Spinal cord (tissue), 10 donors: Measurements from ENCODE around the gene SLFNL1. TPM values are rescaled to one million over a fixed set of nuclear protein-coding genes. Genes with fewer than 3 reads are reported as not detected.

Experiments
- DNase-seq, 6 donors: peaks; one replicate each; pipeline versions ENCODE4 v3.0.0 to v3.0.0-alpha.2; 2013 to 2015; ENCODE audit warnings: low spot score in 6 of 6, low read depth in 4 of 6
- H3K27ac ChIP-seq: one replicate; pipeline ENCODE4 v1.5.1; 2013; ENCODE audit warnings: low read depth, low read length, control low read depth
- H3K27me3 ChIP-seq: one replicate; pipeline ENCODE4 v1.6.1; 2013; ENCODE audit warnings: low read length; ENCODE audit not compliant: control insufficient read depth, insufficient read depth
- H3K36me3 ChIP-seq: one replicate; pipeline ENCODE4 v1.6.1; 2013; ENCODE audit warnings: low read length; ENCODE audit not compliant: control insufficient read depth, insufficient read depth
- H3K4me1 ChIP-seq: one replicate; pipeline ENCODE4 v1.6.1; 2013; ENCODE audit warnings: low read length; ENCODE audit not compliant: control insufficient read depth, insufficient read depth
- H3K4me3 ChIP-seq: one replicate; pipeline ENCODE4 v1.5.1; 2013; ENCODE audit warnings: low read depth, low read length, control low read depth
- H3K9me3 ChIP-seq: one replicate; pipeline ENCODE4 v1.6.1; 2013; ENCODE audit warnings: low read length; ENCODE audit not compliant: control insufficient read depth, insufficient read depth
- WGBS: methylation state at CpG from one replicate; pipeline ENCODE4 v1.1.5; 2013; ENCODE audit warnings: missing lambda C conversion rate; ENCODE audit not compliant: insufficient coverage; 5-methylcytosine and 5-hydroxymethylcytosine counted together
- long read RNA-seq, 4 donors: transcript quantifications; one replicate each; lab custom pipeline, GENCODE V29; 2026
- polyA plus RNA-seq, 2 donors: library from polyadenylated mRNA; unstranded; fragments of 120-200 nt; gene quantifications; one replicate each; pipeline ENCODE4 v1.2.1, GENCODE V29; 2013; ENCODE audit not compliant: insufficient read length in 2 of 2
- total RNA-seq, 2 donors: library from RNA; depleted of rRNA in 1 of 2; stranded (reverse); fragments of 120-200 nt in 1 of 2; fragments of >200 nt in 1 of 2; gene quantifications; one replicate each; pipeline versions ENCODE4 v1.2.3 to v1.2.4, GENCODE V29; 2013 to 2014
- donor health status: healthy.

SLFNL1 gene
- total RNA-seq, result under 1 TPM; 0.59 to 0.66 TPM
- polyA plus RNA-seq, result 1 to 10 TPM in 1 of 2 donors, under 1 TPM in 1; 0.49 to 1.4 TPM
- long read RNA-seq, donor 1, result 0 reads
- long read RNA-seq, donor 2, result 0 reads
- long read RNA-seq, donor 3, result 0 reads
- long read RNA-seq, donor 4, result 0 reads

DNA sequence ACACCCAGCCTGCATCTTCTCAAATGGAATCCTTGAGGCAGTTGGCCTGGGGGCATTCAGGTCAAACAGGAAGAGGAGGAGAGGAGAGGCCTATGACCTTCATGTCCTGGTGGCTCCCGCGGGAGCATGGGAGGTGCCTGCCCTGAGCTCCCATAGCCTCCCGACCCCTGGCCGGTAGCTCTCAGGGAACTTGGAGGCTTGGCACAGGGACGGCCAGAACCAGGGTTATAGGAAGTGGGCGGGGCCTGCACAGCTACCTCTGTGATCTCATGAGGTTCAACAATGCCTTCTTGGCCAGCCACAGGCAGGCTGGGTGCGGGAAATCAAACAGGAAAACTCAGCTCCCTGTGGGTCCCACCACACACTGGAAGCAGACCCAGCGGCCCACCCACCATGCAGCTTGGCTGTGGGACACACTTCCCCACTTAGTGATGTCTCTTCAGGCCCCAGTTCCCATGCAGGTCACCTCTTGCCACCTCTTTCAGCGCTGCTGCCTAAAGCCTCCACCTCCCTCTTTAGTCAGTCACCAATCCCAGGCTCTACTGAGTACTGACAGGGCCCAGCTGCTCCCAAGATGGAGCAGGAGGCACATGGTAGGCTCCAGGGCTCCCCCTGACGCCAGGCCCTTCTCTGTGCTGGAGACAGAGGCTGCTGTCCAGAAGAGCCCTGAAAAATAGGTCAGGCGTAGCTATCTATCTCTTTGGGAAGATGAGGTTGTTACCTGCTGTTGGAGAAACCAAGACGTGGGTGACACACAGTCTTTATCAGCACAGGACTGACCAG, at the start of gene SLFNL1:
Gene SLFNL1 (minus strand): TSS at position 200 of the 783 bp plus-strand sequence. CDS start 1,065 bp downstream, outside the sequence.
- Histone ChIP-seq H3K9me3 (no peaks in the 10 kb centered on the region), H3K27ac (no peak within 1 kb of the TSS), H3K36me3 (peaks cover 68% of the 10 kb centered on the region), H3K27me3 (no peaks in the 10 kb centered on the region), H3K4me3 (no peak within 1 kb of the TSS), H3K4me1 (no peaks in the 10 kb centered on the region)
- WGBS, result 61% methylated on average over 12 of the region's 12 CpGs
- no peak for DNase-seq

DNA sequence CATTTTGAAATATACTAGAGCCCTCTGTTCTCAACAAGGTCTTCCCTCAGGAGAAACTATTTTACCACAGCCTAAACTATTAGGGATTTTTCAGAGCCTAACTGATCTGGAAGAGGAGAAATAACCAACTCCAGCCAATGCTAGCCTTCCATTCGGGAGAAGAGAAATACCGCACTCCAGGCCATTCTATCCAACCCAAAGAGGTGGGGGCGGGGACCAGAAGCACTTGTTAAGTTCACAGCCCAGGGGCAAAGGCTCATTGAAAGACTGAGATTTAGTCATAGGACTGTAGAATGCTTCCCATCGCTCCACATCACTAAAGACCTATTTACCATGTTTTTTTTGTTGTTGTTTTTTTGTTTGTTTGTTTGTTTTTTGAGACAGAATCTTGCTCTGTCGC, 35.4 kb upstream of the SLFNL1 start:
- Histone ChIP-seq H3K36me3 (peaks cover 19% of the 10 kb centered on the region), H3K9me3 (no peaks in the 10 kb centered on the region), H3K4me3 (no peak overlapping the region), H3K4me1 (no peaks in the 10 kb centered on the region), H3K27ac (no peak overlapping the region), H3K27me3 (no peaks in the 10 kb centered on the region)
- DNase-seq, result no peak
- no CpG with 5 or more reads among the region's 5 CpGs for WGBS

GRCh38 chr1:41053316-41053715, 31.8 kb upstream of the SLFNL1 start:
- Histone ChIP-seq H3K27ac (no peak overlapping the region), H3K36me3 (peaks cover 33% of the 10 kb centered on the region), H3K4me1 (no peaks in the 10 kb centered on the region), H3K9me3 (no peaks in the 10 kb centered on the region), H3K4me3 (no peak overlapping the region), H3K27me3 (no peaks in the 10 kb centered on the region)
- DNase-seq, result no peak
- WGBS, result 62% methylated on average over 2 of the region's 2 CpGs

DNA sequence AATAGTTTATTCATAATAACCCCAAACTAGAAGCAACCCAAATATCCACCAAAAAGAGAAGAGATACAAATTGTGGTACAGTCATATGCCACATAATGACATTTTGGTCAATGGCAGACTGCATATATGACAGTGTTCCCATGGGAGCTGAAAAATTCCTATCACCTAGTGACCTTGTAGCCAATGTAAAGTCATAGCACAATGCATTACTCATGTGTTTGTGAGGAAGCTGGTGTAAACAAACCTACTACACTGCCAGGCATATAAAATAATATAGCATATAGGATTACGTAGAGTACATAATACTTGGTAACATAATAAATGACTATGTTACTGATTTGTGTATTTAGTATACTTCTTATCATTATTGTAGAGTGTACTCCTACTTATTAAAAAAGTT, 29.5 kb upstream of the SLFNL1 start:
- no peaks in the 10 kb centered on the region for H3K27me3 ChIP-seq
- no CpG with 5 or more reads among the region's 1 CpG for WGBS
- DNase-seq, result no peak
- H3K4me1 ChIP-seq, result peaks cover 7% of the 10 kb centered on the region
- no peak overlapping the region for H3K27ac ChIP-seq
- H3K4me3 ChIP-seq, result no peak overlapping the region
- no peaks in the 10 kb centered on the region for H3K9me3 ChIP-seq
- peaks cover 41% of the 10 kb centered on the region for H3K36me3 ChIP-seq

- peaks cover 7% of the 10 kb centered on the region for H3K4me1 ChIP-seq
- H3K9me3 ChIP-seq, result no peaks in the 10 kb centered on the region
- peaks cover 45% of the 10 kb centered on the region for H3K36me3 ChIP-seq
- H3K27me3 ChIP-seq, result no peaks in the 10 kb centered on the region
- H3K4me3 ChIP-seq, result no peak overlapping the region
- no peak for DNase-seq
- no peak overlapping the region for H3K27ac ChIP-seq
- 97% methylated on average over 3 of the region's 3 CpGs for WGBS
Measured at GRCh38 chr1:41048540-41048939, 27.0 kb upstream of the SLFNL1 start.

DNA sequence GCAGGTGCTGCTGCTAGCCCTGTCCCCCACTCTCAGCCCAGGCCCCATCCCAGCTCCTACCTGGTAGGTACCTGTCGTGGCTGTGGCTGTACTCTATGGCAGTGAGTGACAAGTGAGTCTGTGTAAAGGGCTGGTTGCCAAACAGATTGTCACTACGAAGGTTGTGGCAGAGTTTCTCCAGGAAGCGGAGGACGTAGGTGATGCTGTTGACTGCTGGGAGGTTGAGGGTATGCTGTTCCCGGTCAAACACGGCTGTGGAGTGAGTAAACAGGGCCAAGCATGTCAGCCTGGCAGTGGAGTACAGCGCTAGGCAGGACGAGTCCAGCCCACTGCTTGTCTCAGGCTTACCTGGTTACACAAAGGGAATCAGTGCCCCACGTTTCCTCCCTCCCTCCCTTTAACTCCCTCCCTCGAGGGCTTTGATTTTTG, 24.8 kb upstream of the SLFNL1 start:
- no peak for DNase-seq
- Histone ChIP-seq H3K27ac (no peak overlapping the region), H3K27me3 (no peaks in the 10 kb centered on the region), H3K36me3 (peaks cover 38% of the 10 kb centered on the region), H3K4me3 (no peak overlapping the region), H3K4me1 (peaks cover 7% of the 10 kb centered on the region), H3K9me3 (no peaks in the 10 kb centered on the region)
- 89% methylated on average over 7 of the region's 10 CpGs for WGBS

GRCh38 chr1:41045740-41046139, 24.2 kb upstream of the SLFNL1 start:
- 37% methylated on average over 3 of the region's 5 CpGs for WGBS
- Histone ChIP-seq H3K4me3 (no peak overlapping the region), H3K4me1 (peaks cover 7% of the 10 kb centered on the region), H3K27ac (no peak overlapping the region), H3K36me3 (peaks cover 38% of the 10 kb centered on the region), H3K9me3 (no peaks in the 10 kb centered on the region), H3K27me3 (no peaks in the 10 kb centered on the region)
- DNase-seq, result peak in 5 of 6 donors; percentile 5 to 82 (median 28)

DNA sequence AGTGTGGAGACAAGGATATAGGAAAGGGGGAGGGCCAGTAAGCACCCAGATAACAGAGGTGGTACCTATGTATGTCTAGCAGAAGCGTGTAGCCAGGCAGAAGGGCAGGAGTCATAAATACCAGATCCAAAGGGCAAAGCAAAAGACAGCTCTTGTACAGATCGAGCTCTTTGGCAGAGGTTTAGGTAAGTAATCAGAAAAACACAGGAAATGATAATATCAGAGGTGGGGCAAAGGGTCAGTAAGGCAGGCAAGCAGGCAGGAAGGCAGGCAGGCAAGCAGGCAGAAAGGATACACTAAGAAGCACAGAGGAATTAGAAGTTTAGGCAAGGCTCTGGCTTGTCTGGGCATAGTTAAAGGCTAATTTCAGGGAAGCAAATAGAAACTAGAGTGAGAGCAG, 22.7 kb upstream of the SLFNL1 start:
- Histone ChIP-seq H3K27ac (no peak overlapping the region), H3K9me3 (no peaks in the 10 kb centered on the region), H3K27me3 (no peaks in the 10 kb centered on the region), H3K4me3 (no peak overlapping the region), H3K4me1 (peaks cover 7% of the 10 kb centered on the region), H3K36me3 (peaks cover 36% of the 10 kb centered on the region)
- DNase-seq, result no peak
- WGBS, result 92% methylated on average over 2 of the region's 2 CpGs

DNA sequence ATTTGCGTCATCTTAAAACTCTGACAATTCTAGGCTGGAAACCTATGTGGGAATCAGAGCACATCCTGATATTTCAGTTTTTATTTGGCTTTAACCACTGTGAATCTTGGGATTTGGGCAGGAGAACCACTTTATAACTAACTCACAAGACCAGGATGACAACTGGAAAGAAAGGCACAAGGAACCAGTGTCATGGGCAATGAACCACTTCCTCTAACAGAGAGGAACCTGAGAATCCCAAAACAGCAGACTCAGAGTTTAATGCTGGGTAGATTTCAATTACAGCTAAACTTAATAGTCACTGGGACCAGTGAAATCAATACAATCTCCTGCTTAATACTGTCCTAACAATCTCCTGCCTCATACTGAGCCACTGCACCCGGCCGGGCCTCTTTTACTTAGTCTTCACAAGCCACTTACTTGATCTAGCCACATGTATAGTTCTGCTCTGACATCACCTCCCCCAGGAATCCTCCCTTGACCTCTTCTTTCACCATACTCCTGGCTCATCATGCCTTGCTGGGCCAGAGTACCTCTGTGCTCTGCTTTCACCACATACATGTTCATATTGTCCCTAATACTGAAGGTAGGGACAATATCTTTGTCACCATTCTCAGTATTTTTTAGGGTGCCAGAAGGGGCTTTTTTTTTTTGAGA, 20.2 kb upstream of the SLFNL1 start:
- 100% methylated on average over 3 of the region's 3 CpGs for WGBS
- Histone ChIP-seq H3K4me1 (peaks cover 7% of the 10 kb centered on the region), H3K4me3 (no peak overlapping the region), H3K27me3 (no peaks in the 10 kb centered on the region), H3K9me3 (no peaks in the 10 kb centered on the region), H3K36me3 (peaks cover 33% of the 10 kb centered on the region), H3K27ac (no peak overlapping the region)
- DNase-seq, result no peak
